Measurements from ENCODE around the gene ERBB4. TPM values are rescaled to one million over a fixed set of nuclear protein-coding genes. Genes with fewer than 3 reads are reported as not detected.

Gene ERBB4
- total RNA-seq, 1 donor from 2014 or later: 1.2 TPM

DNA sequence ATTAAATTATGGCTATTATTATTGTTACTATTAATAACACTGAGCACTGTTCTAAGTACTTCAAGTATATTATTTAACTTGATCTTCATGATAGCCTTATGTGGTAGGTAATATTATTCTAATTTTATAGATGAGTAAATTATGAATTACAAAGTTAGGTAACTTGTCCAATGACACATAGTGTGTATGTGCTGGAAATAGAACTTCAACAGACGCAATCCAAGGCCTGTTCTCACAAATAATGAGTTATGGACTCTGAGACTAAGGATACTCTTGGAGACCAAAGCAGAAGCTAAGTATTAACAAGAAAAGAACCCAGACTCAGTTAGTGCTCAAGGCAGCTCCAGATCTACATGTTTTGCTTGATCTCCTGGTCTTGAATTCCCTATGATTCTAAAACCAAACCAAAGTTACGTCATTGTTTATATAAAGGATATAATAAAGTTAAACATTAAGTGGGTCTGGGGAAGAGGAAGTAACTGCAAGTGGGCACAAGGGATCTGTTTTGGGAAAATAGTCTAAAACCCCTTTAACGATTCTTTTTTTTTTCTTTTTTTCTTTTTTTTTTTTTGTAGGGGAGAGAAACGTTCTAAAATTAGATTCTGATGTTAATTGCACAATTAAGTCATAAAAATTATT, 211.3 kb downstream of the ERBB4 start:
- Histone ChIP-seq H3K9ac (ENCODE audit: low read length) (no peak overlapping the region), H3K9me3 (ENCODE audit: insufficient read depth, low read depth, low read length) (no peaks in the 10 kb centered on the region), H3K4me3 (ENCODE audit: insufficient read depth, low read depth, low read length) (no peak overlapping the region), H4K20me1 (ENCODE audit: insufficient read depth, low read length) (no peaks in the 10 kb centered on the region), H3K27ac (ENCODE audit: low read depth, low read length) (no peak overlapping the region), H3K79me2 (ENCODE audit: insufficient read depth, low read length) (no peaks in the 10 kb centered on the region), H3K4me2 (ENCODE audit: low read length) (no peak overlapping the region), H3K27me3 (ENCODE audit: insufficient read depth, low read length) (no peaks in the 10 kb centered on the region), H3K4me1 (ENCODE audit: insufficient read depth, low read length) (no peaks in the 10 kb centered on the region), H3K36me3 (ENCODE audit: insufficient read depth, low read length) (no peaks in the 10 kb centered on the region), H2AFZ (ENCODE audit: low read depth, low read length) (no peak overlapping the region)
- Mint-ChIP-seq H3K4me1 (ENCODE audit: low read depth, unreplicated experiment) (no peaks in the 10 kb centered on the region), H3K27ac (ENCODE audit: unreplicated experiment) (no peak overlapping the region), H3K9me3 (ENCODE audit: unreplicated experiment) (no peaks in the 10 kb centered on the region), H3K27me3 (ENCODE audit: low read depth, unreplicated experiment) (no peaks in the 10 kb centered on the region), H3K4me3 (ENCODE audit: unreplicated experiment) (no peak overlapping the region), H3K36me3 (ENCODE audit: low read depth, unreplicated experiment) (no peaks in the 10 kb centered on the region)
- DNase-seq (ENCODE audit: low read depth): no peak
- FAIRE-seq: no peak
- no peak for TF ChIP-seq EZH2 (IDR thresholded peaks at IDR 0.05; ENCODE audit: insufficient read depth, low read length)
- TF ChIP-seq, protein P1, sequence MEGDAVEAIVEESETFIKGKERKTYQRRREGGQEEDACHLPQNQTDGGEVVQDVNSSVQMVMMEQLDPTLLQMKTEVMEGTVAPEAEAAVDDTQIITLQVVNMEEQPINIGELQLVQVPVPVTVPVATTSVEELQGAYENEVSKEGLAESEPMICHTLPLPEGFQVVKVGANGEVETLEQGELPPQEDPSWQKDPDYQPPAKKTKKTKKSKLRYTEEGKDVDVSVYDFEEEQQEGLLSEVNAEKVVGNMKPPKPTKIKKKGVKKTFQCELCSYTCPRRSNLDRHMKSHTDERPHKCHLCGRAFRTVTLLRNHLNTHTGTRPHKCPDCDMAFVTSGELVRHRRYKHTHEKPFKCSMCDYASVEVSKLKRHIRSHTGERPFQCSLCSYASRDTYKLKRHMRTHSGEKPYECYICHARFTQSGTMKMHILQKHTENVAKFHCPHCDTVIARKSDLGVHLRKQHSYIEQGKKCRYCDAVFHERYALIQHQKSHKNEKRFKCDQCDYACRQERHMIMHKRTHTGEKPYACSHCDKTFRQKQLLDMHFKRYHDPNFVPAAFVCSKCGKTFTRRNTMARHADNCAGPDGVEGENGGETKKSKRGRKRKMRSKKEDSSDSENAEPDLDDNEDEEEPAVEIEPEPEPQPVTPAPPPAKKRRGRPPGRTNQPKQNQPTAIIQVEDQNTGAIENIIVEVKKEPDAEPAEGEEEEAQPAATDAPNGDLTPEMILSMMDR (IDR thresholded peaks at IDR 0.05; ENCODE audit: insufficient read depth, low read depth, low read length): no peak

GRCh38 chr2:212318636-212319035, 220.0 kb downstream of the ERBB4 start:
- no peak for DNase-seq (ENCODE audit: low read depth)
- TF ChIP-seq, protein P1 (IDR thresholded peaks at IDR 0.05; ENCODE audit: insufficient read depth, low read depth, low read length): no peak
- no peak for TF ChIP-seq EZH2 (IDR thresholded peaks at IDR 0.05; ENCODE audit: insufficient read depth, low read length)

GRCh38 chr2:212314680-212315079, 223.9 kb downstream of the ERBB4 start:
- no peaks in the 10 kb centered on the region for H3K36me3 ChIP-seq (ENCODE audit: insufficient read depth, low read length)
- Mint-ChIP-seq H3K4me1 (ENCODE audit: low read depth, unreplicated experiment) (no peaks in the 10 kb centered on the region), H3K4me3 (ENCODE audit: unreplicated experiment) (no peak overlapping the region), H3K27ac (ENCODE audit: unreplicated experiment) (no peak overlapping the region), H3K27me3 (ENCODE audit: low read depth, unreplicated experiment) (no peaks in the 10 kb centered on the region), H3K9me3 (ENCODE audit: unreplicated experiment) (no peaks in the 10 kb centered on the region), H3K36me3 (ENCODE audit: low read depth, unreplicated experiment) (no peaks in the 10 kb centered on the region)
- no peaks in the 10 kb centered on the region for H3K27me3 ChIP-seq (ENCODE audit: insufficient read depth, low read length)
- H3K4me1 ChIP-seq (ENCODE audit: insufficient read depth, low read length): no peaks in the 10 kb centered on the region
- H3K27ac ChIP-seq (ENCODE audit: low read depth, low read length): no peak overlapping the region
- no peak for FAIRE-seq
- H3K9me3 ChIP-seq (ENCODE audit: insufficient read depth, low read depth, low read length): no peaks in the 10 kb centered on the region
- no peaks in the 10 kb centered on the region for H3K79me2 ChIP-seq (ENCODE audit: insufficient read depth, low read length)
- H3K4me3 ChIP-seq (ENCODE audit: insufficient read depth, low read depth, low read length): no peak overlapping the region
- H2AFZ ChIP-seq (ENCODE audit: low read depth, low read length): no peak overlapping the region
- TF ChIP-seq, protein P1 (IDR thresholded peaks at IDR 0.05; ENCODE audit: insufficient read depth, low read depth, low read length): no peak
- no peak for TF ChIP-seq EZH2 (IDR thresholded peaks at IDR 0.05; ENCODE audit: insufficient read depth, low read length)
- no peaks in the 10 kb centered on the region for H4K20me1 ChIP-seq (ENCODE audit: insufficient read depth, low read length)
- H3K9ac ChIP-seq (ENCODE audit: low read length): no peak overlapping the region
- no peak for DNase-seq (ENCODE audit: low read depth)
- no peak overlapping the region for H3K4me2 ChIP-seq (ENCODE audit: low read length)

More at GRCh38 chr2:212318636-212319035, 220.0 kb downstream of the ERBB4 start:
- Mint-ChIP-seq H3K4me1 (ENCODE audit: low read depth, unreplicated experiment) (no peaks in the 10 kb centered on the region), H3K36me3 (ENCODE audit: low read depth, unreplicated experiment) (no peaks in the 10 kb centered on the region), H3K9me3 (ENCODE audit: unreplicated experiment) (no peaks in the 10 kb centered on the region), H3K27me3 (ENCODE audit: low read depth, unreplicated experiment) (no peaks in the 10 kb centered on the region), H3K4me3 (ENCODE audit: unreplicated experiment) (no peak overlapping the region), H3K27ac (ENCODE audit: unreplicated experiment) (no peak overlapping the region)
- no peak for FAIRE-seq
- H4K20me1 ChIP-seq (ENCODE audit: insufficient read depth, low read length): no peaks in the 10 kb centered on the region
- H3K4me2 ChIP-seq (ENCODE audit: low read length): no peak overlapping the region
- no peak overlapping the region for H2AFZ ChIP-seq (ENCODE audit: low read depth, low read length)
- H3K79me2 ChIP-seq (ENCODE audit: insufficient read depth, low read length): no peaks in the 10 kb centered on the region
- no peaks in the 10 kb centered on the region for H3K4me1 ChIP-seq (ENCODE audit: insufficient read depth, low read length)
- no peak overlapping the region for H3K4me3 ChIP-seq (ENCODE audit: insufficient read depth, low read depth, low read length)
- H3K27ac ChIP-seq (ENCODE audit: low read depth, low read length): no peak overlapping the region
- no peaks in the 10 kb centered on the region for H3K9me3 ChIP-seq (ENCODE audit: insufficient read depth, low read depth, low read length)
- H3K27me3 ChIP-seq (ENCODE audit: insufficient read depth, low read length): no peaks in the 10 kb centered on the region
- no peaks in the 10 kb centered on the region for H3K36me3 ChIP-seq (ENCODE audit: insufficient read depth, low read length)
- no peak overlapping the region for H3K9ac ChIP-seq (ENCODE audit: low read length)

Measured in astrocyte (in vitro differentiated cells and primary cell).